Activated CD8-positive, alpha-beta memory T cell treated with anti-CD3 and anti-CD28 coated beads, Interleukin-2, amount 50 U/mL, for 48 hours (primary cell): ENCODE data around the gene SPON1.

Experiments
- DNase-seq: peaks from one replicate; pipeline ENCODE4 v3.0.0-alpha.2; 2020

Gene SPON1

GRCh38 chr11:14202251-14203196, 240.0 kb downstream of the SPON1 start:
- DNase-seq = no peak

DNA sequence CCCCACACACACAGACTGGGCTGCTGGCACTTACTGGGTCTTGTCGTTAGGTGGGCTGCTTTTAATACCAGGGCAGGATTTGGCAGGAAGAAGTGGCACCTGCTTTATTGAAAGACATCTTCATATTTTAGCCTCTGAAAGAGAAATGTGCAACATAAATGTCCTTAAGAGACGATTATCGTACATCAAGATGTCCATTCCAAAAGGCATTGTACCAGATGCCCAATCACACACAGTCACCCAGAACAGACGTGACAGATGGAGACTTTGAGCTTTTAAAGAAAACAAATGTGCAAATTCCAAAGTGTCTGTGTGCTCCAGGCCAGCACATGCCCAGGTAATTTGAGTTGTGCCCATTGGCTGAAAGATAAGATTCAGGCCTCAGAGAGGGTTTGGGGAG, 240.8 kb downstream of the SPON1 start:
- no peak for DNase-seq

DNA sequence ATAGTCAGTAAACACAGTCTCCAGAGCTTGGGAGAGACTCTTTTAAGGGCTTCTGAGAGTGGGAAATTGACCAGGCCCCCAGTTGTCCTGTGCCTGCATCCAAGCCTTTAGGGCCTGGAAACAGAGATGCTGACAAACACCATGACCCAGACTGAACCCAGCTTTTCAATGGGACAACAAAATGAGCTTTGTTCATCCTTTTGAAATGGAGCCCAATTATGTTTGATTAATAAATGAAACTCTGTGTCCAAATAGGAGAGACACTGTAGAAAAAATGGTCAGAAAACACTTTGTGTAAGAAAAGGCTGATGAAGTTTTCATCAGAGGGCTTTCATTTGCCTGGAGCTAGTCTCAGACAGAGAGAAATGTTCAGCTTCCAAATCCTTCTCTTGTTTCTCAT, 250.5 kb downstream of the SPON1 start:
- no peak for DNase-seq

- no peak for DNase-seq
Measured at GRCh38 chr11:14218728-14219127, 256.2 kb downstream of the SPON1 start.

- DNase-seq = no peak
Measured at GRCh38 chr11:14223636-14224288, 261.2 kb downstream of the SPON1 start.

- no peak for DNase-seq
Measured at GRCh38 chr11:14224395-14224794, 261.9 kb downstream of the SPON1 start.

DNA sequence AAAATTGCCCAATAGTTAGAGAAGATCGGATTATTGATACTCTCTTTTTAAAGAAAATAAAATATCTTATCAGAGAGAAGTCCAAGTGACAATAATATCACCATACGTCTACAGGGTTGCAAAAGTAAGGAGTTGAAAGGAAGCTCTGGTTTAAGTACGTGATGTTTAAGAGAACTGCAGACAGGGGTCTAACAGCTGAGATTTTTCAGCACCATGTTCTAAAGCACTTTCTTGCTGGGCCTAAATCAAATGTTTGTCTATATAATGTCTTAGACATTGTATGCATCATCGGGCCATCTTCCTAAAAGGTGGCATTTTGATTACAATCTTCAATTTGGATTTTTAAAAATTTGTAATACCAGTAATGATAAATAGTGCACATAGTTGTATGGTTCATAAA, 263.1 kb downstream of the SPON1 start:
- DNase-seq = no peak

DNA sequence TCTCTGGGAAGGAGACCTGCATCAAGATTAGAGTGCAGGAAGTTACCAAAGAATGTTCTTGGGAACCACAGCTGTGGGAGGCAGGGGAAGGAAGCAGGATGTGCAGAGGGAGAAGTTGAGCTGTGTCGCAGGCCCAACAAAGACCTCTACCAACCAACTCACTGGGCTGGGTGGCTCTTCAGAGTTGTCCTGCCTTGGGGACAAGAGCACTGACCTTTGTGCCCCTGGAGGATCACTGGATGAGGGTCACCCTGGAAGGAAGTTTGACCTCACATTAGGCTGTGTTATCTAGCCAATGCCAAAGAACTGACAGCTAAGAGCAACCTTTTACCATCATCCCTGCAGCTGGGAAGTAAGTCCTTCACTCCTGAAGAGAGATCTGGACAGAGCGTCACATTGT, 265.8 kb downstream of the SPON1 start:
- DNase-seq = no peak

DNA sequence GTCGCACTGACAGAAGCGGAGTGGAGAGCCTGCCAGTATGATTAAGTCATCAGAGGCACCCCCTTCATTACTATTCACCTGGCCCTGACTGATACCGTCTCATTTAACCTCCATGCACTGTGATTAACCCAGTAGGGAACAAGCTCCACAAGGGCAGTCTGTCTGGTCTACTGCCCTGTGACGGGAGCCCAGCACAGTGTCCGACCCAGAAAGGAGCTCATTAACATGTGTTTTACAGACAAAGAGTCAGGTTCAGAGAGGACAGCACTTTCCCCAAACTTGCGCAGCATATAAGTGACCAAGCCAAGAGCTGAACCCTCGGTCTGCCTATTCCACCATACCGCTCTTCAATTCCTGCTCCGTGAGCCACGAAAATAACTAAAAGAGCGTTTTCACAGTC, 266.9 kb downstream of the SPON1 start:
- no peak for DNase-seq

DNA sequence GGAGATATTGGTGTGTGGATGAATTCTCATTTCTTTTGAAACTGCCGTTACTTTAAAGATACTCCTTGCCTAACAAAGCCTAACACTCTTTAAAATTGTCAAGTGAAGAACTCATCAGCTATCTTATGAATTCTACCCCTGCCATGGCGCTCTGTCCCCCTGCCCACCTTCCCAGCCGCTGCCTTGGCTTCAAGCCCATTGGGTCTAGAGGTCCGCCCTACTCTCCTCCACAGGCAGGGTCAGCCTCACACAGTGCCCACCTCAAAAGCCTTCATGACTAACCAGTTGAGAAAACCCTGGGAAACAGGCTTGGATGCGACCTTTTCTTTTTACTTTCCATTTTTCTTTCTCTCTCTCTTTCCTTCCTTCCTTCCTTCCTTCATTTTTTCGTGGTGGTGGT, 267.9 kb downstream of the SPON1 start:
- no peak for DNase-seq

- no peak for DNase-seq
Measured at GRCh38 chr11:14232652-14233051, 270.1 kb downstream of the SPON1 start.

- no peak for DNase-seq
Measured at GRCh38 chr11:14234446-14234845, 271.9 kb downstream of the SPON1 start.

- no peak for DNase-seq
Measured at GRCh38 chr11:14235701-14236100, 273.2 kb downstream of the SPON1 start.

DNA sequence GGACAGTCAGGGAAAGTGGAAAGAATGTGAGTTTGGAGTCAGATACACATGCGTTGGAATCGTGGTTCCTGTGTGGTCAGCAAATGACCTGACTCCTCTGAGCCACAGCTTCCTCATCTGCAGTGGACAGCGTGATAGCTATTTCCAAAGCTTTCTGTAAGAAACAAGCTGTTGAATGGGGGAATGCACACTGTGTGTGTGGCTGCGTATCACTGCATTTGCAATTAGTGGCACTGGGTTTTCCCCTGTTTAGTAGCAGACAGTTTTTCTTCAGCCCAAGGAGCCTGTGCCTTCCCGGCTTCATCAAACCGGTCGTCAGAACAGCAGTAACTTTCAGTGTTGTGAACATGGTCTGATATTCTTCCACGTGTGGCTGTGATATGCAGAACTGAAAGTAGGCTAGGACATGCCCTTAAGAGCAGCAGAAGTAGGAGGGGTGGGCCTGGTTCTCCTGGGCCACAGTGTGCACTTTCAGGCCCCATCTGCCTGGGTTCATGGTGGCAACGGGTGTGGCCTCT, 275.0 kb downstream of the SPON1 start:
- no peak for DNase-seq

- no peak for DNase-seq
Measured at GRCh38 chr11:14240221-14240620, 277.7 kb downstream of the SPON1 start.

DNA sequence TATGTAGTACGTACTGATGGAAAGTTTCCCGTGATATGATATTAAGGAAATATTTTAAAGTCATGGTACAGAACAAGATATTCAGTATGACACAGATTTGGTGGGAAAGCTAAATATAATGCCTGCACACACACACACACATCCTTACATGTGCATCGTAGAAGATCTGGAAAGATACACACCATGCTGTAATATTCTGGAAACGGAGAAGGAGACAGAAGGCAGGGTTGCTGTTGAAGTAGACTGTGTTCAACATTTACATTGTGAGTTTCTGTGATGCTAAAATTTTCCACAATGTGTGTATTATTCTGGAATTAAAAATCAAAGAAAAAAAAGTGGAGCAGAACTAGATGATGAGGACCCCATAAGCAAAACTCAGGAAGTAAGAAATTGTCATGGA, 278.4 kb downstream of the SPON1 start:
- DNase-seq = no peak

GRCh38 chr11:14242187-14242586, 279.7 kb downstream of the SPON1 start:
- no peak for DNase-seq

DNA sequence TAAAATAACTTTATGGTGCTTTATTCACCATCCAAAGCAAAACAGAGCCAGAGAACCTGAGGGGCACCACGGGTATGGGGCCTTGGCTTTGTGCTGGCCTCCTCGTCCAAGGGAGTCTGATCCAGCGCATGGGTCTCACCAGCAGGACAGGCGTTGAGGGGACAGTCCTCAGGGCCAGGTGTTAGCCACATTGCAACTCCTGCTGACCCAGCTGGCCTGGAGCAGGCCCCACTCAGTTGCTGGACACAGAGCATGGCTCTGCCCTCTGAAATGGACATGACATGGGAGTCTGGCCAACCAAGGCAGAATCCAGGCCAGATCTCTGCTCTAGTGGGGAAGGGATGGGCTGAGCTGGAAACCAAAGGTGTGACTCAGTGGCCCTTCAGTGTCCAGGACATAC, 280.2 kb downstream of the SPON1 start:
- DNase-seq = no peak

- no peak for DNase-seq
Measured at GRCh38 chr11:14244926-14245325, 282.4 kb downstream of the SPON1 start.

DNA sequence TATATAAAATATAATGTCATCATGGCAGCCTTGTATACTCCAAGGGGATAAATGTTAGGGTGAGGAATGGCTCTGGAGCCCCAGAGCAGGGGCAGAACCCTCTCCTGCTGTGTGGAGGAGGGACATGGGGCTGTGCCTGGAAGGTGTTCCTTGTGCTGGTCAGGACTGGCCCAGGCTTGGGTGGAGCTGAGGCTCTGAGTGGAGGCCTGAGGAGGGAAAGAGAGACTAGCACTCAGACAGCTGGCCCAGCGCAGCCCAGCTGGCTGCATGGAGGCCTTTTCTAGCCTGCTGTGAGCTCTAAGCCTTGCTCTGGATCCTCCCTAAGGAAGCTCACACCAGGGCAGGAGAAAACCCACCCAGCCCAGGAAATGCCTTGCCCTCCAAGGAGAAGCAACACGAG, 282.9 kb downstream of the SPON1 start:
- no peak for DNase-seq

GRCh38 chr11:14248580-14248981, 286.1 kb downstream of the SPON1 start:
- DNase-seq = no peak

GRCh38 chr11:14249121-14249963, 286.8 kb downstream of the SPON1 start:
- peak; percentile 88 for DNase-seq

GRCh38 chr11:14251754-14252153, 289.2 kb downstream of the SPON1 start:
- no peak for DNase-seq
